Mesothelial cell of epicardium (in vitro differentiated cells): Measurements from ENCODE around the gene TMEM11. TPM values are rescaled to one million over a fixed set of nuclear protein-coding genes. Genes with fewer than 3 reads are reported as not detected.
"Not testable (repeated sequence)": the region's sequence is repeated elsewhere in the genome, so short reads cannot be mapped to it uniquely, and the experiment has no call there.

Experiments
- DNase-seq, 2 experiments: peaks; one replicate each; pipeline ENCODE4 v3.0.0; 2021; ENCODE audit warnings: low spot score in 2 of 2; ENCODE audit not compliant: unreplicated experiment in 2 of 2
- H3K27ac Mint-ChIP-seq: 2 replicates; pipeline ENCODE4 v1.8.0; 2021; ENCODE audit warnings: mixed read lengths
- H3K27me3 Mint-ChIP-seq: 2 replicates; pipeline ENCODE4 v1.8.0; 2021; ENCODE audit warnings: low read depth, mixed read lengths
- H3K36me3 Mint-ChIP-seq: 2 replicates; pipeline ENCODE4 v1.8.0; 2021; ENCODE audit warnings: mixed read lengths
- H3K4me1 Mint-ChIP-seq: 2 replicates; pipeline ENCODE4 v1.8.0; 2021; ENCODE audit warnings: mixed read lengths
- H3K4me3 Mint-ChIP-seq: 2 replicates; pipeline ENCODE4 v1.8.0; 2021; ENCODE audit warnings: mild to moderate bottlenecking, moderate library complexity, mixed read lengths
- H3K9me3 Mint-ChIP-seq: 2 replicates; pipeline ENCODE4 v1.8.0; 2021; ENCODE audit warnings: mixed read lengths
- CTCF ChIP-seq: fragments of 200-600 bp; sonication (generic); IDR thresholded peaks from one replicate; pipeline ENCODE4 v1.5.0; 2021; ENCODE audit warnings: antibody characterized with exemption; ENCODE audit not compliant: unreplicated experiment
- total RNA-seq: library from RNA; stranded (reverse); gene quantifications from 3 replicates; pipeline ENCODE4 v1.2.1, GENCODE V29; 2021

The TMEM11 gene
- total RNA-seq, 1 donor from 2014 or later = 20.6 TPM

- no peaks in the 10 kb centered on the region for H3K36me3 Mint-ChIP-seq
- peaks cover 9% of the 10 kb centered on the region for H3K9me3 Mint-ChIP-seq
- no peak for TF ChIP-seq CTCF
- no peaks in the 10 kb centered on the region for H3K27me3 Mint-ChIP-seq
- H3K27ac Mint-ChIP-seq = no peak overlapping the region
- no peaks in the 10 kb centered on the region for H3K4me1 Mint-ChIP-seq
- DNase-seq = no peak
- H3K4me3 Mint-ChIP-seq = no peak overlapping the region
Observed at GRCh38 chr17:21228845-21229244, 14.9 kb upstream of the TMEM11 start.

- no peak for DNase-seq
- H3K4me3 Mint-ChIP-seq = no peak overlapping the region
- no peaks in the 10 kb centered on the region for H3K27me3 Mint-ChIP-seq
- H3K4me1 Mint-ChIP-seq = no peaks in the 10 kb centered on the region
- no peaks in the 10 kb centered on the region for H3K36me3 Mint-ChIP-seq
- H3K27ac Mint-ChIP-seq = no peak overlapping the region
- H3K9me3 Mint-ChIP-seq = peaks cover 9% of the 10 kb centered on the region
- TF ChIP-seq CTCF = no peak
Observed at GRCh38 chr17:21228111-21228510, 14.2 kb upstream of the TMEM11 start.

- not testable (repeated sequence) for H3K9me3 Mint-ChIP-seq, DNase-seq, H3K36me3 Mint-ChIP-seq, H3K4me3 Mint-ChIP-seq, H3K27ac Mint-ChIP-seq, H3K4me1 Mint-ChIP-seq, H3K27me3 Mint-ChIP-seq
Observed at GRCh38 chr17:21227277-21227676, 13.3 kb upstream of the TMEM11 start.

GRCh38 chr17:21223086-21223485 lies 9.1 kb upstream of the TMEM11 start:
- Mint-ChIP-seq H3K9me3 (peaks cover 5% of the 10 kb centered on the region), H3K4me3 (no peak overlapping the region), H3K27ac (no peak overlapping the region), H3K27me3 (no peaks in the 10 kb centered on the region), H3K4me1 (no peaks in the 10 kb centered on the region), H3K36me3 (peaks cover 15% of the 10 kb centered on the region)
- no peak for DNase-seq
- TF ChIP-seq CTCF = no peak

- Mint-ChIP-seq H3K36me3 (peaks cover 15% of the 10 kb centered on the region), H3K27ac (no peak overlapping the region), H3K27me3 (no peaks in the 10 kb centered on the region), H3K9me3 (peaks cover 5% of the 10 kb centered on the region), H3K4me1 (peaks cover 14% of the 10 kb centered on the region), H3K4me3 (no peak overlapping the region)
- TF ChIP-seq CTCF = no peak
- DNase-seq = no peak
Observed at GRCh38 chr17:21218831-21219380, 4.9 kb upstream of the TMEM11 start.

- H3K9me3 Mint-ChIP-seq = peaks cover 5% of the 10 kb centered on the region
- H3K27ac Mint-ChIP-seq = peak overlapping the region; percentile 12
- peaks cover 15% of the 10 kb centered on the region for H3K36me3 Mint-ChIP-seq
- no peak overlapping the region for H3K4me3 Mint-ChIP-seq
- peaks cover 18% of the 10 kb centered on the region for H3K4me1 Mint-ChIP-seq
- TF ChIP-seq CTCF = no peak
- DNase-seq = no peak
- H3K27me3 Mint-ChIP-seq = no peaks in the 10 kb centered on the region
Observed at GRCh38 chr17:21218101-21218500, 4.1 kb upstream of the TMEM11 start.
